Keratinocyte (primary cell): ENCODE results near the gene IL3.

Experiments
- EZH2 ChIP-seq: IDR thresholded peaks from one replicate; pipeline ENCODE4 v1.6.1; 2012; ENCODE audit warnings: inconsistent platforms, mild to moderate bottlenecking, low read length, moderate library complexity
- TF ChIP-seq, protein P1 (sequence below), 3 experiments: IDR thresholded peaks in 1 of 3; conservative IDR thresholded peaks in 1 of 3; optimal IDR thresholded peaks in 1 of 3; 2 replicates in 2 of 3; 3 replicates in 1 of 3; pipeline versions ENCODE3 to v1.5.1; 2011; ENCODE audit warnings: low read length in 3 of 3, mild to moderate bottlenecking in 3 of 3, moderate library complexity in 2 of 3, control low read depth in 1 of 3, inconsistent platforms in 1 of 3; ENCODE audit not compliant: insufficient read depth in 2 of 3; ENCODE audit errors: extremely low read depth in 1 of 3

DNA sequence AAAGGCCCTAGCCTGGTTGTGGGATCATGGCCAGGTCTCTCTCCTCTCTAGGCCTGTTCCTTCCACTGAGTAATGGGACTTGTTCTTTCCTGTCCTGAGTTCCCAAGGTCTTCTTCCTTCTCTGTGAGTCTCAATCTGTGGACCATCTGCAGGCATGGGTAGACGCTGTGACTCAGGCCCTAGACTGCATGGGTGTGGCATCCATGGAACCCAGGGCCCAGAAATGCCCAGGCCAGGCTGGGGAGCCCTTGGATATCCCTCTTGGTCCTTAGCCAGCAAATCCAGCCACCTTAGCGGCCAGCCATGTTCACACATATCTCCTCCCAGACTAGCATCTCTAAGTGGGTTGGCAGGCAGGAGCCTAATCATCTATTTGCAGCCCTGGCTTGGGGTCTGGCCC lies 46.7 kb upstream of the IL3 start:
- TF ChIP-seq, protein P1, sequence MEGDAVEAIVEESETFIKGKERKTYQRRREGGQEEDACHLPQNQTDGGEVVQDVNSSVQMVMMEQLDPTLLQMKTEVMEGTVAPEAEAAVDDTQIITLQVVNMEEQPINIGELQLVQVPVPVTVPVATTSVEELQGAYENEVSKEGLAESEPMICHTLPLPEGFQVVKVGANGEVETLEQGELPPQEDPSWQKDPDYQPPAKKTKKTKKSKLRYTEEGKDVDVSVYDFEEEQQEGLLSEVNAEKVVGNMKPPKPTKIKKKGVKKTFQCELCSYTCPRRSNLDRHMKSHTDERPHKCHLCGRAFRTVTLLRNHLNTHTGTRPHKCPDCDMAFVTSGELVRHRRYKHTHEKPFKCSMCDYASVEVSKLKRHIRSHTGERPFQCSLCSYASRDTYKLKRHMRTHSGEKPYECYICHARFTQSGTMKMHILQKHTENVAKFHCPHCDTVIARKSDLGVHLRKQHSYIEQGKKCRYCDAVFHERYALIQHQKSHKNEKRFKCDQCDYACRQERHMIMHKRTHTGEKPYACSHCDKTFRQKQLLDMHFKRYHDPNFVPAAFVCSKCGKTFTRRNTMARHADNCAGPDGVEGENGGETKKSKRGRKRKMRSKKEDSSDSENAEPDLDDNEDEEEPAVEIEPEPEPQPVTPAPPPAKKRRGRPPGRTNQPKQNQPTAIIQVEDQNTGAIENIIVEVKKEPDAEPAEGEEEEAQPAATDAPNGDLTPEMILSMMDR (optimal IDR thresholded peaks at IDR 0.05 in 1 of 3, IDR thresholded peaks at IDR 0.05 in 1 of 3, conservative IDR thresholded peaks at IDR 0.05 in 1 of 3; ENCODE audit: extremely low read depth in 1 of 3, insufficient read depth in 2 of 3, low read length in 3 of 3), result no peak
- no peak for TF ChIP-seq EZH2
